ENCODE measurements around the gene CARMIL1.

CARMIL1 gene

DNA sequence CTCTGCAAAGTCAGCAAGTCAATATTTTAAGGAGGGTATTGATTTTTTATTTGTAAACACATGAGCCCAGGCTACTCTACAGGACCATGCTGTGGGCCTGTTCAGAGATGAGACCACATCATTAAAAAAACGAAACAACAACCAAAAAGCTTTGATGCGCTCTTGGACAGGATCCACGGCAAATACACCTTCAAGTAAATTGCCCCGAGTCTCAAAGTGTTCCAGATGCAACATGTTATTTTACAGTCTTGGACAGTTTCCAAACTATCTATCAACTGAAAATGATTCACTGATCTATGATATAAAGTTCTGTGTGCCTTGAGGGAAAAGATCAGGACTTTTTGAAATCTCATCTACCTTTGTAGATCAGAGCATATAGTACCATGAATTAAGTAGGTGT, 25.8 kb upstream of the CARMIL1 start:
- H3K4me3 ChIP-seq (ENCODE audit: control insufficient read depth, low read depth, low read length) = no peak overlapping the region
- TF ChIP-seq, protein P1, sequence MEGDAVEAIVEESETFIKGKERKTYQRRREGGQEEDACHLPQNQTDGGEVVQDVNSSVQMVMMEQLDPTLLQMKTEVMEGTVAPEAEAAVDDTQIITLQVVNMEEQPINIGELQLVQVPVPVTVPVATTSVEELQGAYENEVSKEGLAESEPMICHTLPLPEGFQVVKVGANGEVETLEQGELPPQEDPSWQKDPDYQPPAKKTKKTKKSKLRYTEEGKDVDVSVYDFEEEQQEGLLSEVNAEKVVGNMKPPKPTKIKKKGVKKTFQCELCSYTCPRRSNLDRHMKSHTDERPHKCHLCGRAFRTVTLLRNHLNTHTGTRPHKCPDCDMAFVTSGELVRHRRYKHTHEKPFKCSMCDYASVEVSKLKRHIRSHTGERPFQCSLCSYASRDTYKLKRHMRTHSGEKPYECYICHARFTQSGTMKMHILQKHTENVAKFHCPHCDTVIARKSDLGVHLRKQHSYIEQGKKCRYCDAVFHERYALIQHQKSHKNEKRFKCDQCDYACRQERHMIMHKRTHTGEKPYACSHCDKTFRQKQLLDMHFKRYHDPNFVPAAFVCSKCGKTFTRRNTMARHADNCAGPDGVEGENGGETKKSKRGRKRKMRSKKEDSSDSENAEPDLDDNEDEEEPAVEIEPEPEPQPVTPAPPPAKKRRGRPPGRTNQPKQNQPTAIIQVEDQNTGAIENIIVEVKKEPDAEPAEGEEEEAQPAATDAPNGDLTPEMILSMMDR (conservative IDR thresholded peaks at IDR 0.05; ENCODE audit: control insufficient read depth, insufficient read depth, low read depth, low read length) = no peak
- no peak for DNase-seq (ENCODE audit: low read depth)

DNA sequence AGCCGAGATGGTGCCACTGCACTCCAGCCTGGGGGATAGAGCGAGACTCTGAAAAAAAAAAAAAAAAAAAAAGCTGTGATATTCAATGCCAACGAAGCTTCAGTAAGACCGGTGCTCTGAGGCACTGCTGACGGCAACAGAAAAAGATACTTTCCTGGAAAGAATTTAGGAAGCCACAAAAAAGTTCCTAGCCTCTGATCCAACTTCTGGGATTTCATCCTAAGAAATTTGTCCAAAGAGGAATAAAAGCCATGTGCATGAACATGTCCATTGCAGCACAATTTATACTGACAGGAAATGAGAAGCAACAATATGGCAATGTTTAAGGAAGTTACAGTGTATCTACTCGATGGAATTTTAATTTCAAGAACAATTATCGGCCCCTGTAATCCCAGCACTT, 24.5 kb upstream of the CARMIL1 start:
- TF ChIP-seq, protein P1 (conservative IDR thresholded peaks at IDR 0.05; ENCODE audit: control insufficient read depth, insufficient read depth, low read depth, low read length) = no peak
- peak; percentile 55 for DNase-seq (ENCODE audit: low read depth)
- no peak overlapping the region for H3K4me3 ChIP-seq (ENCODE audit: control insufficient read depth, low read depth, low read length)

DNA sequence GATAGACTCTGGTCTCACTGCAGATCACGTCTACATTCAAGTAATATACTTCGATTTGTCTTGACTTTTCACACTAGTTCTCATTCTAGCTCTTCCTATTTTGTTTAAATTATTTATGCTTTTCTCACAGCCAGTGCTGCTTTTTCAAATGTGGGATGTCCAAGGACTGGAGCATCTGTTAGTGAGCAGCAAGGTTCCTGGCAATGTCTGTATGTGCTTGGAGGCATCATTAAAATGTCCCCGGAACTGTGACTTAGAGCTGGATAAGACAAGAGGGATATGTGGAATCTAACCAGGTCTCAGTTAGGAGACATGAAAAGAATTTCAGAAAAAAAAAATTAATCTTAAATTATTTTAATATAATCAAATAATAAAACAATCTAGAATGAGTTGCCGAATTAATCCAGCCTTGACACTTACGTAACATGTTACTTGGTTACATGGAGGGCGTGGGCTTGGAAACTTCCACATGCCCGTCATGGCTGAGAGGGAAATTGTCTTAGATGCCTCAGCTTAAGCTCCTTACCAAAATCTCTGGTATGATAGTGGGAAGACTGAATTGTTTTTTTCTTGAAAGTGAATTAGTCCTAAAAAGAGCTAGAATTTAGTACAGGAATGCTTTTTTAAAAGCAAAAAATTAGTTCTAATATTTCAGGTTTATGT, 21.4 kb upstream of the CARMIL1 start:
- no peak overlapping the region for H3K4me3 ChIP-seq (ENCODE audit: control insufficient read depth, low read depth, low read length)
- TF ChIP-seq, protein P1 (conservative IDR thresholded peaks at IDR 0.05; ENCODE audit: control insufficient read depth, insufficient read depth, low read depth, low read length) = no peak
- no peak for DNase-seq (ENCODE audit: low read depth)

DNA sequence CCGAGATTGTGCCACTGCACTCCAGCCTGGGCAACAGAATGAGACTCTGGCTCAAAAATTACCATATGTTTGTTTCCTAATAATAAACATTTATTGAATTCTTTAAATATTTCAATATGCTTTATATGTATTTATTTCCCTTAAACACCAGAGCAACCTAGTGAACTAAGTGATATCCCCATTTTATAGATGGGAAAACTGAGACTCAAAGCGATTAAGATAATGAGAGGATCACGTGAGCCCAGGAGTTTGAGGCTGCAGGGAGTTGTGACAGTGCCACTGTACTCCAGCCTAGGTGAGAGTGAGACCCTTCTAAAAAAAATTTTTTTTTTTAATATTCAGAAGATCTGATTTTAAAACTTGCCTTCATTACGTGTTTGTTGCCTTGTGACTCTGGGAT, 19.4 kb upstream of the CARMIL1 start:
- TF ChIP-seq, protein P1 (conservative IDR thresholded peaks at IDR 0.05; ENCODE audit: control insufficient read depth, insufficient read depth, low read depth, low read length) = no peak
- no peak overlapping the region for H3K4me3 ChIP-seq (ENCODE audit: control insufficient read depth, low read depth, low read length)
- DNase-seq (ENCODE audit: low read depth) = no peak

DNA sequence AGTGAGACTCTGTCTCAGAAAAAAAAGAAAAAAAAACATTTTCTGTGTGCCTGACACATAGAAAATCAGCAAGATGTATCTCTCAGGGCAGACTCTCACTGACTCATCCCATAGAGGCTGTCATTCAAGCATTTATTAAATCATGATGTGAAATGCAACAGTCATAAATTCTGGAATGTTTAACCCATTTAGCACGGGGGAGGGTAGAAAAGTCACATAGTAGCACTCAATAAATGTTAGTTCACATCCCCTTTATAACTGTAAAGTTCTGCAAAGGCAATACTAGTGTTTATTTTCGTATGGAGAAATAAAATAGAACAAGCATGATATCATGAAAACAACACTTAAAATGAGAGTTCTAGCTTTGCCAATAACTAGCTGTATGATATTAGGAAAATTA, 15.5 kb upstream of the CARMIL1 start:
- DNase-seq (ENCODE audit: low read depth) = peak; percentile 78
- H3K4me3 ChIP-seq (ENCODE audit: control insufficient read depth, low read depth, low read length) = no peak overlapping the region
- TF ChIP-seq, protein P1 (conservative IDR thresholded peaks at IDR 0.05; ENCODE audit: control insufficient read depth, insufficient read depth, low read depth, low read length) = no peak

DNA sequence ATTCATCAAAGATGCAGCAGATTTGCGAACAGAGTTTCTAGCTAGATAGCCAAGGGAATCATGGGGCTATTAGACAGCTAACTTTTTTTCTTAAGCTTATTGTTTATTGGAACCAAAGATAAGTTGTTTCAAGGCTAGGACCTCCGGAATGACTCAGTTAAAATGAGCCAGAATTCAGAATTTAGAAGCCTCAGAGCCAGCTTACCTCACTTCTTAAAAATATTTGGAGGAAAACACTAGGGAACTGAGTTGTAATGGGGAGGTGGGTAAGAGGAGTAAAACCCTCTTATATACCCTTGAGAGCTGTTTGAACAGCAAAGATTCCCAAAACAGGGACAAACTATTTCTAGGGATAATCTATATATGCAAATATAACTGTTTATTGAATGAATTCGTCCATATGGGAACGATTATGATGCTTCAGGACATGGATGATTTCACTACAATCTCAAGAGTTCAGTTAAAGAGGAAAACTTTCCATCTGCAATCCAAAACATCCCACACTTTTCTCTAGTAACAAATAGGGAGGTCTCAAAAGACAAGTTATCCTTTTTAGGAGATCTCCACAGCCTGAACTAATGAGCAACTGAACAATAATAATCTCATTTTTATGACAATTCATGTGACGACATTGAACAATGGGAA, 12.6 kb upstream of the CARMIL1 start:
- peak; percentile 63 for DNase-seq (ENCODE audit: low read depth)
- no peak overlapping the region for H3K4me3 ChIP-seq (ENCODE audit: control insufficient read depth, low read depth, low read length)

More for the DNA sequence above, 12.6 kb upstream of the CARMIL1 start:
- TF ChIP-seq, protein P1 (conservative IDR thresholded peaks at IDR 0.05; ENCODE audit: control insufficient read depth, insufficient read depth, low read depth, low read length) = no peak

Measured in fibroblast of mammary gland (primary cell).